GM21786 (cell line): ENCODE results near the gene PRPF6.
"Not testable (repeated sequence)": the region's sequence is repeated elsewhere in the genome, so short reads cannot be mapped to it uniquely, and the experiment has no call there.

Experiments used
- ATAC-seq: cut with Tn5 transposase; IDR thresholded peaks from one replicate; pipeline ENCODE4 v1.9.1; 2021; ENCODE audit not compliant: unreplicated experiment

Gene PRPF6

DNA sequence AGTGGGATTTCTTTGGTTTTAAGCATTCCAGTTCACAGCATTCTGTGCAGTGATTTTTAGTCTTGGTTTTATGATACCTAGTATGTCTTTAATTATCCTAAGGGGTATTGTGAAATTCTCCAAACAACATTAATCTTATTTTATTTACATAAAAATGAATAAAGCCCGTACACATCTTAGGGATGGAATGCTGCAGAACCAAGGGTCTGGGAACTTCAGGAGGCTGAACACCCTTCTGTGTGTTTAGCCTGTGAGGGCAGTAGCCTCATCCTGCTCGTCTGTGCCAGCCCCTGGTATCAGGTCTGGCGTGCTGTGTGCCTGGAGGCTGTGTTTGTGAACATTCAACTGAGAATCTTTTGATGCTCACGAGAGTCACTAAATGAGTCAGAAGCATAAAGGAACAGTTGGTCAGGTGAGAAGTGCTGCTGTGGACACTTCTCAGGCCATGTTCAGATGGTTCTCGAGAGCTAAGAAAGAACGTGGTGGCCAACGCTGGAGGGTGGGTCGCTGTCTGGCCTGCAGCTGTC is 29.8 kb downstream of the PRPF6 start:
- ATAC-seq, result no peak

DNA sequence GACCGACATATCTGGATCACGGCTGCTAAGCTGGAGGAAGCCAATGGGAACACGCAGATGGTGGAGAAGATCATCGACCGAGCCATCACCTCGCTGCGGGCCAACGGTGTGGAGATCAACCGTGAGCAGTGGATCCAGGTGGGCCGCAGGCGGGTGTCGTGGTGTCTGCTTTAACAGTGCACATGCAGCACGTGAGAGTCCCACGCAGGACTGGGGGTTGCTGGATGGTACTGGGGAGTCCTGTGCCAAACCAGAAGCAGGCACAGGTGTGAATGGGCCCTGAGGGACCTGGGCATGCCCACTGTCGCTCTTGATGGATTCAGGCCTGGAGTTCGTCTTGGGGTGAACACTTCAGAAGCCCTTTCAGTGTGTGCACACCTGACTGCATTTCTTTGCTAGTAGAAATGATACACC is 30.4 kb downstream of the PRPF6 start:
- ATAC-seq, result no peak

DNA sequence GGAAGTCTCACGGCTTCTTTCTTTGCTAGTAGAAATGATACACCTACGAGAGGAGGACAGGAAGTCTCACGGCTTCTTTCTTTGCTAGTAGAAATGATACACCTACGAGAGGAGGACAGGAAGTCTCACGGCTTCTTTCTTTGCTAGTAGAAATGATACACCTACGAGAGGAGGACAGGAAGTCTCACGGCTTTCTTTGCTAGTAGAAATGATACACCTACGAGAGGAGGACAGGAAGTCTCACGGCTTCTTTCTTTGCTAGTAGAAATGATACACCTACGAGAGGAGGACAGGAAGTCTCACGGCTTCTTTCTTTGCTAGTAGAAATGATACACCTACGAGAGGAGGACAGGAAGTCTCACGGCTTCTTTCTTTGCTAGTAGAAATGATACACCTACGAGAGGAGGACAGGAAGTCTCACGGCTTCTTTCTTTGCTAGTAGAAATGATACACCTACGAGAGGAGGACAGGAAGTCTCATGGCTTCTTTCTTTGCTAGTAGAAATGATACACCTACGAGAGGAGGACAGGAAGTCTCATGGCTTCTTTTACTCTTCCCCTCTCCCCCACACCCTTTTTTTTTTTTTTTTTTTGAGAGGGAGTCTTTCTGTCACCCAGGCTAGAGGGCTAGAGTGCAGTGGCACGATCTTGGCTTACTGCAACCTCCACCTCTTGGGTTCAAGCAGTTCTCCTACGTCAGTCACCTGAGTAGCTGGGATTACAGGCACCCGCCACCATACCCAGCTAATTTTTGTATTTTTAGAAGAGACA is 31.6 kb downstream of the PRPF6 start:
- not testable (repeated sequence) for ATAC-seq

DNA sequence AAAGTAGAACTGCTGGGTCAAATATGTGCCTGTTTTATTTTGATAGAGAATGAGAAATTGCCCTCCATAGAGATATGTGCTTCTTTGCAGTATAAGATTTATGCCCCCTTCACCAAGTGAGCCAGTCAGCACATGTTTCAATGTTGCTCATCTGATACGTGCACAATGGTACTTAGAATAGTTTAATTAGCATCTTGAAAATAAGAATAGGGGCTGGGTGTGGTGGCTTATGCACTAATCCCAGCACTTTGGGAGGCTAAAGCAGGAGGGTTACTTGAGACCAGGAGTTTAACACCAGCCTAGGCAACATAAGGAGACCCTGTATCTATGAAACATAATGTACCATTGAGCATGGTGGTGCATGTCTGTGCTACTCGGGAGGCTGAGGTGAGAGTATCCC is 34.7 kb downstream of the PRPF6 start:
- no peak for ATAC-seq

DNA sequence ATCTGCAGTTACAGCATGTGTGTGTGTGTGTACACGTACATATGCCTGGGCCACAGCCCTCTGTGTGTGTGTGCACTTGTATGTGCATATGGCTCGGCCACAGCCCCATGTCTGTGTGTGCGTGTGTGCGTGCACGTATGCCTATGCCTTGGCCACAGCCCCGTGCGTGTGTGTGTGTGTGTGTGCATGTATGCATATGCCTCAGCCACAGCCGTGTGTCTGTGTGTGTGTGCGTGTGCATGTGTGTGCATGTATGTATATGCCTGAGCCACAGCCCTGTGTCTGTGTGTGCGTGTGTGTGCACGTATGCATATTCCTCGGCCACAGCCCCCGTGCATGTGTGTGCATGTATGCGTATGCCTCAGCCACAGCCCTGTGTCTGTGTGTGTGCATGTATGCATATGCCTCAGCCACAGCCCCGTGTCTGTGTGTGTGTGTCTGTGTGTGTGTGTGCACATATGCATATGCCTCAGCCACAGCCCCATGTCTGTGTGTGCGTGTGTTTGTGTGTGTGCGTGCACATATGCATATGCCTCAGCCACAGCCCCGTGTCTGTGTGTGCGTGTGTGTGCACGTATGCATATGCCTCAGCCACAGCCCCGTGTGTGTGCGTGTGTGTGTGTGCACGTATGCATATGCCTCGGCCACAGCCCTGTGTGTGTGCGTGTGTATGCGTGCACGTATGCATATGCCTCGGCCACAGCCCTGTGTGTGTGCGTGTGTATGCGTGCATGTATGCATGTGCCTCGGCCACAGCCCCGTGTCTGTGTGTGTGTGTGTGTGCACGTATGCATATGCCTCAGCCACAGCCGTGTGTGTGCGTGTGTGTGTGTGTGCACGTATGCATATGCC is 40.4 kb downstream of the PRPF6 start:
- ATAC-seq, result no peak

DNA sequence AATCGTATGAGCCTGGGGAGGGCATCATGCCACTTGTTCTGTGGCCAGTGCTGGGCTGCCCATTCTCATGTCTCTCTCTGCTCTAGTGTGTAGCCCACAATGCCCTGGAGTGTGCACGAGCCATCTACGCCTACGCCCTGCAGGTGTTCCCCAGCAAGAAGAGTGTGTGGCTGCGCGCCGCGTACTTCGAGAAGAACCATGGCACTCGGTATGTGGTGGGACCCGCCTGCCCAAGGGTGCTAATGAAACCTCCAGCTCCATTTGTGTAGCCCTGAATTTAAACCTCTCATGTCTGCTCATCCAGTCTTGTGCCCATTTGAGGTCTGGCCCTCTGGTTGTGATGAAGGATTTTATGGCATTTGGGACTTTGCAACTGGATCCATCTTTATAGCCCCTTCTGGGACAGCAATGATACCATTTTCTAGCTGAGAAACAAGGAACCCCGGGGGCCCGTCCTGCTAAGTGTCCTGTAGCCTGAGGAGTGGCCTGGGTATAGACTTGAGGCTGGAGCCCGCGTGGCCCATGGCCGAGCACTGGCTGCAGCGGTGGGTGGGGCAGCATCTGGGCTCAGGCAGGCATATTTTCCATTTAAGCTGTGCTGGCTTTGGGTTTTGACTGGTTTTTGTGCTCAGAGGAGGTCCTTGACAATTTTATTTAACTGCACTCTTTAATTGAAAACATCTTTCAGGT is 41.9 kb downstream of the PRPF6 start:
- ATAC-seq, result no peak

DNA sequence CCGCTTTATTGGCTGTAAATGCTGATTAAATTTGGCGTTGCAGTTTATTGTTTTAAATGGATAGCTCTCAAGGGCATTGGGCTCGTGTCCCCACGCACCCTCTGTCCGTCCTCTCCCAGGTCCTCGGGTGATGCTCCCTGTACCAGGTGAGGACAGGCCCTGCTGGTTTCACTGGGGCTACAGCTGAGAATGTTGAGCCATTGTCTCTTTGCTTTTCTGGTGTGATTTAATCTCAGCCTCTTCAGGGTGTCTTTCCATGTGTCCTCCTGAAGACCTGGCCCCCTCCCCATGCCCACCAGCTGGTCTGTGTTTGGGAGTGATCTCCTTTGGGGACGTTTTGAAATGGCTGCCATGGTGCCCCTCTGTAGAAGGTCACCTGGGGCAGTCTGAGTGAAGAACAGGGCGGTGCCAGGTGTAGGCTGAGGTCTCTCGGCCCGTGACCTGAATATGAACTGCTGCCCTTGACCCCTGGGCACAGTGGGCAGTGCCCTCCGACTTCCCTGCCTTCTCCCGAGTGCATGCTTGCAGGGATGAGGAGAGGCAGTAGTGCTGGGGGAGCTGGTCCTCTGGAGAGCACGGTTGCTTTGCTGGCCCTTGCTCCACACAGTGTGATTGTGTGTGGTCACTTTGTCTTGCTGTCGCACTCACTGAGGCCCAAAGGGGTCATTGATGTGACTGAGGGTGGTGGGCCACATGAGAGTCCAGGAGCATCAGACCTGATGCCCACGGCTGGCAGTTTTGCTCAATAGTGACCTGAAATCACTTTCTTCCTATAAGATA is 42.6 kb downstream of the PRPF6 start:
- ATAC-seq, result no peak

DNA sequence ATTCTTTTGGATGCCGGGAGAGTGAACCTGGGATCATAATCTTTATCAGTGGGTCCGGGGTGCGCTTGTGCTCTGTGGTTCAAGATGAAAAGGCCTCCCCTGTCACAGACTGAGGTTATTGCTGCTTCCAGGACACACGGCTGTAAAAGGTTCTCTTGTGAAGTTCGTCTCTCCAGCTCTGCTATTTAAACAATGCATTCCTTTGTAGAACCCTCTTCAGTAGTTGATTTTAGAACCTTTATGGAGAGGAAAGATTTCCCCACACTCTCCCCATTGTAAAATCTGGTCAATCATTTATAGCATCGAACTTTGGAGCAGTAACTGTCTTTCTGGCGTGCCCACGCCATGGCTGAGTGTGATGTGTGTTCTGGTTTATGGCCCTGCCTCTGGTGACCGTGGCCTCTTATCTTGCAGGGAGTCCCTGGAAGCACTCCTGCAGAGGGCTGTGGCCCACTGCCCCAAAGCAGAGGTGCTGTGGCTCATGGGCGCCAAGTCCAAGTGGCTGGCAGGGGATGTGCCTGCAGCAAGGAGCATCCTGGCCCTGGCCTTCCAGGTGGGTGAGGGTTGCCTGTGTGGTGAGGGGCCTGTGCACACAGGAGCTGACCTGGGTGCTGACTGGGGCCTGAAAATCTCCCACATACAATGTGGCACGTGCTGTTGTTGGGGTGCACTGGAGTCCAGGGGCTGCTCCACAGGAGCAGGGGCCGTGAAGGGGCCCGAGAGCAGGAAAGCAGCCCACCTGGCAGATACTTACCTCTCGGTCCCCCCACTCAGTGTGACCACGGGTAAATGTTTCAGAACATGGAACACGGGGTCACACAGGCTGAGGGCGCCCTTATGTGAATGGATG is 43.4 kb downstream of the PRPF6 start:
- no peak for ATAC-seq

DNA sequence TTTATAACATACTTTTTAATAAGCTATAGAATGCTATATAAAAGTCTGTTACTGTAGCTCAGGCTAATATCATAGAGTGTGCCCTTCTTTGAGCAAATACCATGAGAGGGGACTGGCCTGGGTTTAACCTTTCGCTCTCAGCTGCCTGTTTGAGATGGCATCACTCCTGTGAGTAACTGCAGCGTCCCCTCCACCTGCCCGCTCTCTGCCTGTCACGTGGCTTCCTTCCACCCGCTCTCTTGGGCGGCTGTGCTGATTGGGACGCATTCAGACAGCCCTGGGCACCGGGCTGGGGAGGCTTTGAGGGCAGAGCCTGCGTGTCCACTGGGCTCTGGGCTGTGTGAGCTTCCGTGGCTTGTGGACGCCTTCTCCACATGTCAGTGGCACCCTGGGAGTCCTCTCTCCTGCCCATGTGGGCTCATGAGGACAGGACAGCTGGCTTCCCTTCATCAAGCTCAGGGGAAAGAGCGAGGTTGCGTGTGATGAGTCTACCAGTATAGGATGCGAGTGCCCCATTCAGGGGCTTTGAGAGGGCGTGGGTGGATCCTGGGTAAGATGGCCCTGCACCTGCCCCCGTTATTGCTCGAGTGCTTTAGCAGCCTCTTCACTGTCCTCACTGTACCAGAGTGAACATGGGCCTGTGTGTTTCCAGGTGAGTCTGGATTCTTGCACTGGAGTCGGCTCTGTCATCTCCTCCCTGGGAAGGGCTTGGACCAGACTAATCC is 44.3 kb downstream of the PRPF6 start:
- ATAC-seq, result no peak

DNA sequence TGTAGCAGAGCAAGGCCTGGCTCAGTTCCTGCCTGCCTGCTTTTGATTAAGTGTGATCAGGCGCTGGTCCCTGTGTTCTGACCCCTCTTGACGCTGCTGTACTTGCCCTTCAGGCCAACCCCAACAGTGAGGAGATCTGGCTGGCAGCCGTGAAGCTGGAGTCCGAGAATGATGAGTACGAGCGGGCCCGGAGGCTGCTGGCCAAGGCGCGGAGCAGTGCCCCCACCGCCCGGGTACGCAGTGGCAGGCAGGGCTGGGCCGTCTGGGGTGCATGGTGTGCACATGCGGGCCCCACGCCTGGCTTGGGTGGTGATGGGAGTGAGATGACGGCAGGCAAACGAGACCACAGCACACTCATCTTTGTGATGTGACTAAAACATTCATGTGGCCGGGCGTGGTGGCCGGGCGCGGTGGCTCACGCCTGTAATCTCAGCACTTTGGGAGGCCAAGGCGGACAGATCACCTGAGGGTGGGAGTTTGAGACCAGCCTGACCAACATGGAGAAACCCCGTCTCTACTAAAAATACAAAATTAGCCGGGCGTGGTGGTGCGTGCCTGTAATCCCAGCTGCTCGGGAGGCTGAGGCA is 45.0 kb downstream of the PRPF6 start:
- no peak for ATAC-seq

DNA sequence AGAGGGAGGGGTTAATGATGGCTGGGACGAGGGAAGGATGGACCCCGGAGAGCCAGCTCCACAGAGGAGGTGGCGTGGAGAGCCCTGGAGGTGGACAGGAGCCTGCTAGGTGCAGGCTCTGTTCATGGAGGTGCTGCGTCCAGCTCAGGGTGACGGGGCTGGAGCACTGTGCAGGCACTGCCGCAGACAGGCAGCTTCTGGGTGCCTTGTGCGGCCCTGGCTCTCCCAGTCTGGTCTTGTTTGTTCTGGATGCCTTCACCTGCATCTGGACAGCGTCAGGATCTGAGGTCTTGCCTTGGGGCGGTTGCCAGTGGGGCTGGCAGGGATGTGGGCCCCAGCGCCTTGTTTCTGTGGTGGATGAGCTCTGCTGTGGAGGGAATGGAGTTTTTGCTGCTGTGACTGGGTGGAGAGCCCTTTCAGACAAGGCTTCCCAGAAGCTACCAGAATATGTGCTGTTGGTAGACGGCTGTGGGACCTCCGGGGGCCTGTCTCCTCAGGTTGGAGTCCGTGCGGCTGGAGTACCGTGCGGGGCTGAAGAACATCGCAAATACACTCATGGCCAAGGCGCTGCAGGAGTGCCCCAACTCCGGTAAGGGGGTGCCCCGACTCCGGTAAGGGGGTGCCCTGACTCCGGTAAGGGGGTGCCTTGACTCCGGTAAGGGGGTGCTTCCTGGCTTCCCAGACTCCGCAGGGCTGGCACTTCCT is 47.2 kb downstream of the PRPF6 start:
- ATAC-seq, result no peak

DNA sequence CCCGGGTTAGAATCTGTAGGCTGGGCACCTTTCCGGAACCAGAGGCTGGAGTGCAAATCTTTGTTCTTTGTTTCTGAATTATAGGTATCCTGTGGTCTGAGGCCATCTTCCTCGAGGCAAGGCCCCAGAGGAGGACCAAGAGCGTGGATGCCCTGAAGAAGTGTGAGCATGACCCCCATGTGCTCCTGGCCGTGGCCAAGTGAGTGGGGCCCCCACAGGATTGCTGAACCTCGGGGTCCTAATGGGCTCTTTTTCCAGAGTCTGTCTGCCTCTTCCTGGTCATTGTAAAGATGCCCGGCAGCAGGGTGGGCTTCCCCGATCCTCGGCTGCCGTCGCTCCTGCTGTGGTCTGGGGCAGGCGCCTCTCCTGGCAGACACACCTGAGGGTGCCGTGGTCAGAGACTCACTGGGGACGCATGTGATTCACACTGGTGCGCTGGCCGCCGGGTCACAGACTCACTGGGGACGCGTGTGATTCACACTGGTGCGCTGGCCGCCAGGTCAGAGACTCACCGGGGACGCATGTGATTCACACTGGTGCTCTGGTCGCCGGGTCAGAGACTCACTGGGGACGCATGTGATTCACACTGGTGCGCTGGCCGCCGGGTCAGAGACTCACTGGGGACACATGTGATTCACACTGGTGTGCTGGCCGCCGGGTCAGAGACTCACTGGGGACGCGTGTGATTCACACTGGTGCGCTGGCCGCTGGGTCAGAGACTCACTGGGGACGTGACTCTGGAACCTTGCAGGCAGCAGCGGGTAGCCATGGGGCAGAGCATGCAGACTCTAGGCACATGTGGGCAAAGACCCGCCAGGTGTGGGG is 48.6 kb downstream of the PRPF6 start:
- ATAC-seq, result no peak

DNA sequence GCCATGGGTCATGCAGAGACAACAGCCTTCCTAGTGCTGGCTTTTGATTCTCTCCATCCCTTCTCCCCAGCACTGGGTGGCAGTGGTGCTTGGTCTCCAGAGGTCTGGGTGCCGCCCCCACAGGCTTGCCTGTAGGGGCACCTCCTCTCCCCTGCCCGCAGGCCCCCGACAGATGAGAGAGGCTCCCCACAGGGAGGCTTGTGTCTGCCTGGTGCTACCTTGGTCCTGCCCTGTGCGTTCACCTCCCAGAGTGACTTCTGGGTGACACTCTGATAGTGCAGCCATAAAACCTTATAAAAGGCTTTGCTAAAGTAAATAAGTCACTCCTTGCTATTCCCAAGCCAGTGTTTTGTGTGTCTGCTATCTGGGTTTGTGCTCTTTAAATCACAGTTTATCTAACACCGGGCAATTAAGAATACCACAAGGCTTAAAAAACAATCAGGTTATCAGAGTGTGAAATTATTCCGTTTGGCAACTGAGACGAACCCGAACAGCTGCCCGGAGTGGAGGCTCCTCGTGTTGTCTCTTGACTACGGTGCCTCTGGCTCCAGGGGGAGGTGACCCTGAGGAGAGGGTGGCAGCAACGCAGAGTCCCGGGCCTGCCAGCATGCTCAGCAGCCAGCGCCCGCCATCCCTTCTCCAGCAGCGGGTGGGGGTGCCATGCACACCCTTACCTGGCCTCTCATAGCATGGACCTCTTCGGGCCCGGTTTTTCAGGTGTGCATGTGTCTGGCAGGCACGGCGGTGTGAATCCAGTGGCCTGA is 49.6 kb downstream of the PRPF6 start:
- ATAC-seq, result no peak

DNA sequence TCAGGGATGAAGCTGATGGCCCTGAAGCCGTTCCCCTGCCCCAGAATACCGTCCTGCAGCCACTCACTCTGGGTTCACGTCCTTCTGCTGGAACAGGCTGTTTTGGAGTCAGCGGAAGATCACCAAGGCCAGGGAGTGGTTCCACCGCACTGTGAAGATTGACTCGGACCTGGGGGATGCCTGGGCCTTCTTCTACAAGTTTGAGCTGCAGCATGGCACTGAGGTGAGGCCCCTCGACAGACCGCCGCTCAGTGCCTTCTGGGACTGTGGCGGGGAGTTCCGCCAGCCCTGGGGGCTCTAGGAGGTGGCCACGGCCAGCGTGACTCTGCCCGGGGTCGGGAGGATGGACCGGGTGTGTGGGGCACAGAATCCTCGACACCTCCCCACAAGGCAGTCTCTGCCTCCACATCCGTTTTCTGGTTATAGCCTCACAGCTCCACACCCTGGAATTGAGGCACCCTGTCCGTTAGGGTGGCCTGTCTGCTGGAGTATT is 50.9 kb downstream of the PRPF6 start:
- ATAC-seq, result no peak

DNA sequence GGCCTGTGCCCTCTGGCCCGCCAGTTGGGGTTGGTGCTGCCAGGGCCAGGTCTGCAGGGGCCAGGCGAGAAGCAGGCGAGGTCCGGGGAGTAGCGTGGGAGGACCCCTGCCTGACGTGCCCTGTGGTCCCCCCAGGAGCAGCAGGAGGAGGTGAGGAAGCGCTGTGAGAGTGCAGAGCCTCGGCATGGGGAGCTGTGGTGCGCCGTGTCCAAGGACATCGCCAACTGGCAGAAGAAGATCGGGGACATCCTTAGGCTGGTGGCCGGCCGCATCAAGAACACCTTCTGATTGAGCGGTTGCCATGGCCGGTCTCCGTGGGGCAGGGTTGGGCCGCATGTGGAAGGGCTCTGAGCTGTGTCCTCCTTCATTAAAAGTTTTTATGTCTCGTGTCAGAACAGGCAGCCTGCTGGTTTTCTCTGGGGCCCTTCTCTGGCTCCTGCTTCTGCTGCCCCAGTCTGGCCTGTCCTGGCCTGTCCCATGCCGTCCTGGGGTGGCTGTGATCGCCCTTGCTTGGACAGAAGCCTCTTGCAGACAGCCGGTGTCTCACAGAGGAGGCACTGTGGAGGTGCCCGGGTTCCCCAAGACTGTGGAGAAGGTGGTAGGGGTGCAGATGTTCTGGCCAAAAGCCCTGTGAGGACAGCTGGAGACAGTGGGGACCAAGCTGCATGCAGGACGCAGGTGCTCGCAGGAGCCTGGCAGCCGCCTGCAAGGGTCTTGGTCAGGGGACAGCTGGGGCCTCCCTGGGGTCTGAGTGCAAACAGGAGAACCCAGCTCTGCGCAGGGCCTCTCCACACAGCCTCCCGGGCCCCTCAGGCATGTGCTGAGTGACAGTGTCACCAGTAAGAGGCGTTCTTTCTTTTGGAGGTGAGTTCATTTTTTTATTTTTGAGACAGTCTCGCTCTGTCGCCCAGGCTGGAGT is 52.0 kb downstream of the PRPF6 start:
- no peak for ATAC-seq
